Stomach (tissue), 4 donors: ENCODE data around the gene HTT.

Source experiments
- CTCF ChIP-seq, 7 experiments: fragments of 450-650 bp in 4 of 7; fragments of 200-600 bp in 3 of 7; sonication (generic) in 3 of 7; IDR thresholded peaks; one replicate each; pipeline ENCODE4 v1.5.1; 2016 to 2019; ENCODE audit warnings: antibody characterized with exemption in 7 of 7, control low read depth in 2 of 7, mild to moderate bottlenecking in 1 of 7
- EP300 ChIP-seq: sonication (generic); formaldehyde crosslinking; IDR thresholded peaks from one replicate; pipeline ENCODE4 v1.6.1; 2017; ENCODE audit warnings: antibody characterized with exemption
- POLR2A ChIP-seq, 4 donors: fragments of 450-650 bp; IDR thresholded peaks; one replicate each; pipeline ENCODE4 v1.6.1; 2016; ENCODE audit warnings: antibody characterized with exemption in 4 of 4, control low read depth in 2 of 4, mild to moderate bottlenecking in 1 of 4, moderate library complexity in 1 of 4
- POLR2AphosphoS5 ChIP-seq, 3 donors: sonication (generic); formaldehyde crosslinking; IDR thresholded peaks; one replicate each; pipeline ENCODE4 v1.6.1; 2016; ENCODE audit warnings: antibody characterized with exemption in 3 of 3

GRCh38 chr4:3245676-3246075 lies 171.2 kb downstream of the HTT start:
- TF ChIP-seq CTCF (IDR thresholded peaks at IDR 0.05) (no peak), POLR2A (IDR thresholded peaks at IDR 0.05) (no peak), POLR2AphosphoS5 (IDR thresholded peaks at IDR 0.05) (no peak), EP300 (no peak)
